HEK293T (cell line): ENCODE measurements around the gene LAMC2.

Experiments used
- ARNT ChIP-seq: fragments of 450-650 bp; IDR thresholded peaks from 2 replicates; pipeline ENCODE4 v1.6.1; 2017; ENCODE audit warnings: mild to moderate bottlenecking
- BHLHE40 ChIP-seq: fragments of 450-650 bp; IDR thresholded peaks from 2 replicates; pipeline ENCODE4 v1.6.1; 2016; ENCODE audit warnings: mild to moderate bottlenecking, moderate library complexity, borderline replicate concordance
- FOXA1 ChIP-seq: fragments of 450-650 bp; IDR thresholded peaks from 2 replicates; pipeline ENCODE4 v1.6.1; 2016; ENCODE audit warnings: mild to moderate bottlenecking
- FOXK2 ChIP-seq: fragments of 450-650 bp; IDR thresholded peaks from 2 replicates; pipeline ENCODE4 v1.6.1; 2016; ENCODE audit warnings: mild to moderate bottlenecking
- HDGF ChIP-seq: fragments of 450-650 bp; IDR thresholded peaks from 2 replicates; pipeline ENCODE4 v1.6.1; 2017; ENCODE audit warnings: antibody characterized with exemption, borderline replicate concordance
- L3MBTL2 ChIP-seq: fragments of 450-650 bp; conservative IDR thresholded peaks from 2 replicates; pipeline ENCODE4 v1.6.1; 2016; ENCODE audit warnings: mild to moderate bottlenecking
- NFRKB ChIP-seq: fragments of 450-650 bp; IDR thresholded peaks from 2 replicates; pipeline ENCODE4 v1.6.1; 2016; ENCODE audit warnings: mild to moderate bottlenecking, moderate library complexity
- PKNOX1 ChIP-seq: fragments of 450-650 bp; IDR thresholded peaks from 2 replicates; pipeline ENCODE4 v1.6.1; 2016
- SP1 ChIP-seq: fragments of 450-650 bp; IDR thresholded peaks from 2 replicates; pipeline ENCODE4 v1.6.1; 2017
- SUZ12 ChIP-seq: fragments of 450-650 bp; IDR thresholded peaks from 2 replicates; pipeline ENCODE4 v1.6.1; 2016; ENCODE audit warnings: mild to moderate bottlenecking

DNA sequence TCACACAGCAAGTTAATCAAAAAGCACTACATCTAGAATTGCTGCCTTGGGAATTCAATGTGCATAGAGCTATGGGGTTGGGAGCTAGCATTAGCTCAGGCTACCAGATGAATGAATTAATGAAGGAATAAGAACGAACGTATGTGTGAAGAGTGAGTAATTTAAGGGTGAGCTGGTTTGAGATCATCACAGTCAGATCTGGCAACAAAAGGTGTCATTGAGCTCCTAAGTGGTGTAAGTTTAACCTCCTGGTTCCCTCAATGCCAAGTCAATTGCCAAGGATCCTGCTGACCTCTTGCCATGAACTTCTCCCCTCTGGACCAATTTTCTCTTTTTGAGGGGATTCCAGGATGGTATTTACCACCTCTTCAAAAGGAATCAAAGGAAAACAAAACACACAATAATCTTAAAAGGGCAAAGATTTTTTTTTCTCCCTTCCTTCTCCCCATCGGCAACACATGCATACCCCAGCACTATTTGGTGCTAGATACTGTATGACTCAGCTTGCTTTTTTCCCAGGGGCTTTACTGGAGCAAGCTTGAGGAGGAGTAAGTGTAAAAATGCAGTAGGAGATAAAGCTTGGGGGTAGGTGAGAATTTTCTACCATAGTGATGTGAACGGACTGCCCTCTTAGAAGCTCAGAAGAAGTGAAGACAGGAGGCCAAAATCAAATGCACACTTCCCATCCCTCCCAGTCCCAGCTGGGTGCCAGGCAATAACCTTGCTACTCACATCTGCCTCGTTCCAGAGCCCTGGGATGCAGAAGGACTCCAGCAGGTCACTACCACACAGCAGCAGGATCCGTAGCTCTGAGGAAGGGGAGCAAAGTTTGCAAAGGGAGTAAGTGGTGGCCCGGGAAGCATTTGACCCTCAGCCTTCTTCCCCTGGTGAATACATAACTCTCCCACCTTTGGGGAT is 92.0 kb downstream of the LAMC2 start:
- no peak for TF ChIP-seq L3MBTL2
- TF ChIP-seq FOXK2 = no peak
- no peak for TF ChIP-seq FOXA1
- TF ChIP-seq SP1 = no peak
- no peak for TF ChIP-seq ARNT
- no peak for TF ChIP-seq PKNOX1
- no peak for TF ChIP-seq BHLHE40
- no peak for TF ChIP-seq SUZ12
- TF ChIP-seq HDGF = no peak
- no peak for TF ChIP-seq NFRKB
